CD4-positive, alpha-beta T cell treated with Interleukin-21 for 1 hour (primary cell): ENCODE results near the gene RASGRF2.
A peak's percentile ranks its signal among the peaks of the same experiment; 100 is the strongest.

Source experiments
- DNase-seq: peaks from one replicate; pipeline ENCODE4 v3.0.0-alpha.2; 2020

Gene RASGRF2

GRCh38 chr5:81142108-81142507 is 181.9 kb downstream of the RASGRF2 start:
- no peak for DNase-seq

DNA sequence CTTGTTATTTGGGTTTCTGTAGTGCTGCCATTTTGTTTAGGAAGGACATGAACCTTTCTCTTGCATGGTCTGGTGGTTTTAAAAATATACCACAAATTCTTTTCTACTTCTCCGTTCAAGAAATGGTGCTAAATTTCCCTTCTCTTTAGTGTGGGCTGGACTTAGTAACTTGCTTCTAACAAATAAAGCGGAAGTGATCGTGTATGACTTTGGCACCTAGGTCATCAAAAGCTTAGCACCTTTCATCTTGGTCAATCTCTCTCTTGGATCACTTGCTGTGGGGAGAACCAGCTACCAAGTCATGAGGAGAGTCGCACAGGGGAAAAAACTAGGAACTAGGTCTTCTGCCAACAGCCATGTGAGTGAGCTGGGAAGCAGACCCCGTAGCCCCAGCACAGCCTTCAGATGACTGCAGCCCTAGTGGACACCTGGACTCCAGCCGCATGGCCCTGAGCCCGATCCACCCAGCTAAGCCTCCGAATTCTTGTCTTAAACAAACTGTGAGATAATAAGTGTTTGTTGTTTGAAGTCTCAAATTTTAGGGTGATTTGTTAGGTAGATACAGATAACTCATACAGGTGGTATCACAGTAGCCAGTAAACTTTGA is 185.3 kb downstream of the RASGRF2 start:
- no peak for DNase-seq

- no peak for DNase-seq
Measured at GRCh38 chr5:81146031-81146430, 185.9 kb downstream of the RASGRF2 start.

DNA sequence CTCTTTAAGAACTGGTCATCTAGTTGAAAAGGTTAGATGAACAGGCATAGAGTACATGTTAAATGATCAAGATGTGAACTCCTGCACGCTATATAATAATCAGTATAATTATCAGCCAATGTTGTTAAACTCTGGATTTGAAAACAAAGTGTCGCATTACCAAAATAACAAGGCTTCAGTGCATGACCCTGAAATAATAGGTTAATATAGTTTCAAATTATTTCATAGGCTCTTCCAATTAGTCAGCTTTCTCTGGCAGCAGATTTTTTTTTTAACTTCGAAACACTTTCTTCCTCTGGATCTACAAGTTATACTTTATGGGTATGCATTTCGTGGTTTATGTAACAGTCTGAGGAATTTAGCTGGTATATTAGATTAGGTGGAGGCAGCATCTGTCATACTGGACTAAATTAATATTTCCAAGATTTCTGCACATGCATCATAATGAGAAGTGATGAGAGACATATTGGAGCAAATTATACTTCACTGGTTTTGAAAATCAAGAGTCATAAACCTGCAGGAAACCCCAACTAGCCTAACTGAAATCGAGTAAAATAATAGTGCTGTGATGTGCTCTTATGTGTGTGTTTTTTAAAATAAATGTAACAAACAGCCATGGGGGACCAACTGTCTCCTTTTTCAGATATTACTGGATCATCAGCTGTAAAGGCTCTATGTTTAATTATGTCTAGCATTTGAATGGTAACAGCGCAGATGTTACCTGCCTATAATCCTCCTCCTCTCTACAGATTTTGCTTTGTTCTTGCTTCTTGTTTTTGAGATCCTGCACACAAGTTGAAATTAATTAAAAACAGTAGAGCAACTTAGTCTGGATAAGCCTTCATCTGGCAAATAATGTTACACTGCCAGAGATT is 187.1 kb downstream of the RASGRF2 start:
- DNase-seq: no peak

GRCh38 chr5:81147886-81148571 is 187.9 kb downstream of the RASGRF2 start:
- peak; percentile 4 for DNase-seq

DNA sequence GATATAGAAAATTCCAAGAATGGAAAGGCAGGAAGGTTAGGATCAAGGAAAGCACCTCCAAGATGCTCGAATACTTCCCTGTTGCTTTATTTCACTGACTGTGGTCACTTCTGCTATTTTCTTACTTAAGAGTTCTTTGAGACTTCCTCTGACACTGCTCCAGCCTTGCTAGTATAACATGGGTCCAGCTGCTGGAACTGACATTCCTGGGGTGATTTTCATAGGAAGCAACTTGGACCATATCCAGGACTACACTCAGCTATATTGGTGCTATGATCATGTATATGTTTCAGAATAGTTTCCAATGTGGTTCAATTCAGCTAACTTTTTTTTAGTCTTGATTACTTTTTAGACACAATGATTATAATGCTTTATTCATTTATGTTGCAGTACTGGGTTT is 191.4 kb downstream of the RASGRF2 start:
- DNase-seq: no peak

DNA sequence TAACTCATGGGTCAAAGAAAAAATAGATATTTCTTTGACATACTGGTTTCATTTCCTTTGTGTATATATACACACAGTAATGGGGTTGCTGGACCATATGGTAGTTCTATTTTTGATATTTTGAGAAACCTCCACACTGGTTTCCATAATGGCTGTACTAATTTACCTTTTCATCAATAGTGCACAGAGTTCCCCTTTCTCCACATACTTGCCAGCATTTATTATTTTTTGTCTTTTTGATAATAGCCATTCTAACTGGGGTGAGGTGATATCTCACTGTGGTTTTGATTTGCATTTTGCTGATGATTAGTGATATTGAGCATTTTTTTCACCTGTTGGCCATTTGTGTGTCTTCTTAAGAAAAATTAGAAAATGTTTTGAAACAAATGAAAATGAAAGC is 194.6 kb downstream of the RASGRF2 start:
- no peak for DNase-seq

- DNase-seq: no peak
Measured at GRCh38 chr5:81156732-81157131, 196.6 kb downstream of the RASGRF2 start.

DNA sequence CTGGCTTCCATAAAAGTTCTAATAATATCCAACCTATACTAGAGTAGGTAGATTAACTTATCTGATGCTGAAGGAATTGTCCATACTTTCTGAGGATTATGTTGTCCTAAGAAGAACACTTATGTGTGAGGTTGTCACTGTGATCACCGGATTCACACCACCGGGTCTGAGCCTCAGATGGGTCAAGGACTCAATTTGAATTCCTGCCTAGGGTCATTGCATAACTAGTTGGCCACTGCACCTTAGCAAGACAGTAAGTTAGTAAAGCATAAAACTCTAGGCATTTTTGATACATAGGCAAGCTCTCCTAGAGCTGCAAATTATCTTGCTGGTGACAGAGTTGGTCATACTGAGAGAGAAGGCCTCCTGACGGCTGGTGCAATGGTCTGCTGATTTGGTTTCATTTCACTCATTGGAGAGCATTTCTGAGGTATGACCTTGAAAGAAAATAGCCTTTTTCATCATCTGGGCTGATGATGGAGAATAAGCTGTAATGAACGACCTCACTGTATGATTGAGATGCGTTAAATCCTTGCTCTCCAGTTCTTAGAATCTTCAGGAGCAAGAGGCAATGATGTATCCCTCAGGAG is 200.9 kb downstream of the RASGRF2 start:
- no peak for DNase-seq

DNA sequence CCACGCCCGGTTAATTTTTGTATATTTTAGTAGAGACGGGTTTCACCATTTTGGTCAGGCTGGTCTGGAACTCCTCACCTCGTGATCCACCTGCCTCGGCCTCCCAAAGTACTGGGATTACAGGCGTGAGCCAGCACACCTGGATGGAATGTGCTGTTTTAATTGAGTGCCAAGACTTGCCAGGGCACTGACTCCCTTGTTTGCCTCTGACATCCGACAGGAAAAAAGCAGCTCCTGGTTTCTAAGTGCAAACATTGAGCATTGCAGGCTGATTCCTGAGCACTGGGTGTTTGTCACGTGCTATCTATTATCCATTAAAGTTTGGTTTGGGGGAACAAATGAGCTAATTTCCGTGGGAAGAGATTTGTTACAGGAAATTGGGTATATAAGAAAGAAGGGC is 202.3 kb downstream of the RASGRF2 start:
- no peak for DNase-seq

- no peak for DNase-seq
Measured at GRCh38 chr5:81163651-81164050, 203.5 kb downstream of the RASGRF2 start.

DNA sequence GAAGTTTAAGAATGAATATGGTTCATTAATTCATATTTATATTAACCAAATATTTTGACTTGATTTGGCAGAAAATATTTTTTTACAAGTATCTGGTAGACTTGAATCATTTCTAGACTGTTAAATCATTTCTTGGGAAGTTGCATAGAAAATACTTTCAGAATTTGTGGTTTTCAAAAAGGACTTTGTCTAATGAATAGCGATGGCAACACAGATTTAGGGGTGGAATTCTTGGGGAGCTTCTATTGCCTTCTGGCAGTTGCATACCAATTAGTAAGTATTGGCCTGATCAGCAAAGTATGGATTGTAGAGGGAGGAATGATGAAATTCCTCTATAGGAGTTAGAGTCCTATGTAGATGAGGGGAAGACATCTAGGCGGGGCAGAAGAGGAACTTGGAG is 204.3 kb downstream of the RASGRF2 start:
- DNase-seq: no peak

- no peak for DNase-seq
Measured at GRCh38 chr5:81164936-81165335, 204.8 kb downstream of the RASGRF2 start.

- peak; percentile 57 for DNase-seq
Measured at GRCh38 chr5:81165493-81166119, 205.4 kb downstream of the RASGRF2 start.

DNA sequence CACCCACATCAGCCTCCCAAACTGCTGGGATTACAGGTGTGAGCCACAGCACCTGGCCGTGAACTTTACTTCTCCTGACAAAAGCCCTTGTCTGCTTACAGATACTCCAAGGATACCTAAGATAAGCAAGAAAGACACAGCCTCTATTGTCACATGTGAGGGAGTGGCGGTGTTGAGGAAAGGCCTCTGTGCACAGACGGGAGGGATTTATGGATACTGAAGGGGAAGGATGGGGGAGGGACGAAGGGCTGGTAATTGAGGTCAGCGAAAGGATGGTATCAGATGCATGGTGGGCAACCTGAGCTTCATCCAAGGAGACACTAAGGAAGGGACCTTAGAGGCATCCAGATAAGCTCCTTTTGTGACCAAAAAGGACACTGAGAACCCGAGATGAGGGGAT is 206.3 kb downstream of the RASGRF2 start:
- no peak for DNase-seq

DNA sequence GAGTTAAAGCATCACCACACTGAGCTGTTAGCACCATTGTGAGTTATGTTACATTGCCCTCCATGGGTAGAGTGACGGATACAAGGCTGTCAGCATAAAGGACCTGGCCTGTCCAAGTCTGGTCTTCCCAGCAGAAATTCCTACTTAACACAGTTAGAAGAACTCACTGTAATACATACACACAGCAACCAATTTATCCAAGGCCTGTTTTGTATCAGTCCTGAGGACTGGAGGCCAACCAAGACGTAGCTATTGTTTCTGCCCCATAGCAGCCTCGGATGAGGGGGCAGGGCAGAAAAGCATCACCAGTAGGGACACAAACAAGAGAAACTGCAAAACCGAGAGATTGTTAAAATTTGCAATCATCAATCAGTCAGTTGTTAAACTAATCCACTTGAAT is 206.9 kb downstream of the RASGRF2 start:
- DNase-seq: no peak

DNA sequence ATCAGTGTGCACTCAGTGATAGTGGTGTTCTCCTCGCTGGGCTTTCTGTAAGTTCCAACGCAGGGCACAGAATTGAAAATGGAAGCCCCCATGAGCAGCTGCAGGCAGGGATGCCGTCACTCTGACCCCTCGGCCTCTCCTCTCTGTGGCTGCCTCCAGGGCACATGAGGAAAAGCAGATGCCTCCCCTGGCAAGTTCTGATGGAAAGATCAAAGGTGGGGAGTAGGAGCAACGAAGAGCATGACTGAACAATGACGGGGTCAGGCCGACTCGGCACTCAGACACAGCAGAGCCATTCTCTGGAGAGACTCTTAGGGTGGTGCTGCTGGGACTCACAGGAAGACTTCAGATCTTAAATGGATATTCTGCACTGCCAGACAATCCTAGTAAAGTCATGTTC is 207.4 kb downstream of the RASGRF2 start:
- DNase-seq: no peak

- DNase-seq: no peak
Measured at GRCh38 chr5:81169924-81170323, 209.8 kb downstream of the RASGRF2 start.

GRCh38 chr5:81171769-81172168 is 211.6 kb downstream of the RASGRF2 start:
- no peak for DNase-seq

DNA sequence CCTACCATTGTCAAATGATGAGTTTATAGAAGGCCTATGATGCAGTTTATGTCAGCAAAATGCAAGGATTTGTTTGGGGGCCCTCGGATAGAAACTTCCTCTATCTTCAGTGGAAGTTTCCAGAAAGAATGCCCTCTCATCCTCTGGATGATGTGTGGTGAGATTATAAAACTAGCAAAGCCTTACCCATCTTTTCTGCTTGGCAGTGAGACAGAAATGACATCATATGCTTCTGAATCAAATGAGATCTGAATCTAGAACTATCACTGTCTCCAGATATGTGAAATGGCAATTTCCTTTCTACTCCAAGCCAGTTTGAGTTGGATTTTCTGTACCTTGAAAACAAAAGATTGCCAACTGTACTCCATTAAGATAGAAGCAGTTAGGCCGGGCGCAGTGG is 212.5 kb downstream of the RASGRF2 start:
- DNase-seq: no peak

- DNase-seq: no peak
Measured at GRCh38 chr5:81177061-81177460, 216.9 kb downstream of the RASGRF2 start.

GRCh38 chr5:81179959-81180358 is 219.8 kb downstream of the RASGRF2 start:
- DNase-seq: no peak
